ENCODE results near the gene RASSF3.

DNA sequence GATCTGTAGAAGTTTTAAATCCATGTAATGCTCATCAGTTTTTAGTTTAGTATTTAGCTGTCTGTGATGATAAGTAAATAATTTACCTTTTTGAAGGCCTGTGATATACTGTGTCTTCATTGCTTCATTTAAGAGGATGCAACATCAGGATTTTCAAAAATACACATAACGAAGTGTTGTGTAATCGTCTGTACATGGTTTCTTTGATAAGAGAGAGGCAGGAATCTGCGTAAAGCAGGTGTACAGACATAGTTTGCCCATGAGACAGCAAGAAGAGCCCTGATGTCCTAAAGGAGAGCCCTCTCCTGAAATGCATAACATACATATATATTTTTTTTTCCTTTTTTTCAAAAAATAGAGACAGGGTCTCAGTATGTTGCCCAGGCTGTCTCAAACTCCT lies 44.8 kb downstream of the RASSF3 start:
- TF ChIP-seq POLR2A (IDR thresholded peaks at IDR 0.05; ENCODE audit: low read depth, low read length) (no peak), POLR2AphosphoS5 (IDR thresholded peaks at IDR 0.05; ENCODE audit: low read depth, low read length) (no peak), TAF1 (IDR thresholded peaks at IDR 0.05; ENCODE audit: low read depth, low read length) (no peak), PAX5 (IDR thresholded peaks at IDR 0.05; ENCODE audit: insufficient read depth, low read length, severe bottlenecking) (no peak), POU2F2 (IDR thresholded peaks at IDR 0.05; ENCODE audit: low read depth, low read length) (no peak)

Measured in GM12891 (cell line).